Measurements from ENCODE around the gene NR2F2.

Gene NR2F2

DNA sequence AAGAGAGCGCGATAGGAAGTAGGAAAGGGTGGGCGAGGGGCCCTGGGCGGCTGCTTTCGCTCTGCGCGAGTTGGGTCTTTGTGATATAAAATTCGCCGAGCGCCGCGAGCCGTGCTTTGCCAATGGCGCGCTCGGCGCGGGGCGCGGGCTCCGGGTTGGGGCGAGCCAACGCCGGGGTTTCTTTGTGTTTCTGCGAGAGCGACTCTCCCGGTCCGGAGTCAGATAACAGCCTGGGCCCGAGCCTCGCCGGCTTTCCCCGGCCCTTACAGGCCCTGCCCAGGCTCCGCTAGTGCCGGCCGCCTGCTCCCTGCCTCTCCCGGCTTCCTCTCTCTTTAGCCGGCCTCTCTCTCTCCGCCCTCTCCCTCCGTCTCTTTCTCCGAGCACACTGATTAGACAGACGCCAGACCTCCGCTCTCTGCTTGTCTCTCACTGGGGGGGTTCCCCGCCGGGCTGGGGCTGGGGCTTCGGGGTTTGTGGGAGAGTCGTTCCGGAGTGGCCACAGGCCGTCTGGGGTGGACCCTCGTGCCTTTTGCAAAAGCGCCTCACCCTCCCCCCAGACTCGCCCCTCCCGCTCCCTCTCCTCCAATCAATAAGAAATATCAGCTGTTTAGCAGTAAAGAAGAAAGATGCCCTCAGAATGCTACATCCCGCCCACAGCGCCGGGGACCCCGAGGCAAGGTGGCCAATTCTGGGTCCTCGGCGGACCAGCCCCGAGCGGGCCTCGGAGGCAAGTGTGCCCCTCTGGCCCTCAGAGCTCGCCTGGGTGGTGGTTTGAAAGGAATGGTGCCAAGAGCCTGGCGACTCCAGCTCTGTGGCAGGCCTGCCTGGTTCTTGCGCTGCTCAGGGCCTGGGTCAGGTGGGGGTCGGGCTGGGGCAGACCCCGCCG lies 2.9 kb downstream of the NR2F2 start:
- DNase-seq = peak in 1 of 2 experiments; percentile 26

DNA sequence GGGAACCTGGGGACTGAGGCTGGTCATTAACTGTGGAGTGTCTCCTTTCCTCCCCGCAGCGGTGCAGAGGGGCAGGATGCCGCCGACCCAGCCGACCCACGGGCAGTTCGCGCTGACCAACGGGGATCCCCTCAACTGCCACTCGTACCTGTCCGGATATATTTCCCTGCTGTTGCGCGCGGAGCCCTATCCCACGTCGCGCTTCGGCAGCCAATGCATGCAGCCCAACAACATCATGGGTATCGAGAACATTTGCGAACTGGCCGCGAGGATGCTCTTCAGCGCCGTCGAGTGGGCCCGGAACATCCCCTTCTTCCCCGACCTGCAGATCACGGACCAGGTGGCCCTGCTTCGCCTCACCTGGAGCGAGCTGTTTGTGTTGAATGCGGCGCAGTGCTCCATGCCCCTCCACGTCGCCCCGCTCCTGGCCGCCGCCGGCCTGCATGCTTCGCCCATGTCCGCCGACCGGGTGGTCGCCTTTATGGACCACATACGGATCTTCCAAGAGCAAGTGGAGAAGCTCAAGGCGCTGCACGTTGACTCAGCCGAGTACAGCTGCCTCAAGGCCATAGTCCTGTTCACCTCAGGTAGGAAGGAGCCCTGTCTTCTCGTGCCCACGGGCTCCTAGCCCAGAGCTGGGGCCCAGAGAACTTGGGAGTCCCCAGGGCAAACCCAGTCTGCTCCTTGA lies 3.7 kb downstream of the NR2F2 start:
- peak in 1 of 2 experiments; percentile 14 for DNase-seq

DNA sequence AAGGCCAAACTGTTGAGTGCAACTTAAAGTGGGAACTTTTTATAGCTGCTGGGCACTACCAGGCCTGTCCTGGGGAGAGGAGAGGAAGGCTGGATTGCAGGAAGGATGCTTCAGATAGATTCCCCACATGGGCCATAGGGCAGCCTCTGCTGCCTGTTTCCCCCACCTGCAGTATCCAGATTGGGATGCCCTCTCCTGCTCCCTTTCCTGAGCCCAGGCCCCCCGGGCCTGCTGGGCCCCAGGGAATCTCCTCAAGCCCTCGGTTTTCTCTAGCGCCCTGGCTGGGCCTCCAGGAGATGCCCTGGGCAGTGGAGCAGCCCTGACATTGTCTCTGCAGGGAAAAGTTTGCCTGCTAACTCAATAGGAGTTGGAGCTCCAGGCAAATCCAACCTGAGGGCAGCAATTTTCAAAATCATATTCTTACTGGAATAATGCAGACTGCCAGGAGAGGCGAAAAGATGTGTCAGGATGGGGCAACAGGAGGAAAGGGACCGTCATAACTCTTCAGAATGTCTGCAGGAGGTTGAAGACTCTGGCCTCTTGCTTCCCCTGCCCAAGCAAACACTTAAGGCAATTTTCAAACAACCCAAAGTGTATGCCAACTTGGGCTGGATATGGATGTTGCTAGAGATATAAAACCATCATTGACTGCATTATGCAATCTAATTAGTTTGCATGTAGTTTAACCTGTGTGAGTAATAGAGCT lies 4.4 kb downstream of the NR2F2 start:
- no peak for DNase-seq

DNA sequence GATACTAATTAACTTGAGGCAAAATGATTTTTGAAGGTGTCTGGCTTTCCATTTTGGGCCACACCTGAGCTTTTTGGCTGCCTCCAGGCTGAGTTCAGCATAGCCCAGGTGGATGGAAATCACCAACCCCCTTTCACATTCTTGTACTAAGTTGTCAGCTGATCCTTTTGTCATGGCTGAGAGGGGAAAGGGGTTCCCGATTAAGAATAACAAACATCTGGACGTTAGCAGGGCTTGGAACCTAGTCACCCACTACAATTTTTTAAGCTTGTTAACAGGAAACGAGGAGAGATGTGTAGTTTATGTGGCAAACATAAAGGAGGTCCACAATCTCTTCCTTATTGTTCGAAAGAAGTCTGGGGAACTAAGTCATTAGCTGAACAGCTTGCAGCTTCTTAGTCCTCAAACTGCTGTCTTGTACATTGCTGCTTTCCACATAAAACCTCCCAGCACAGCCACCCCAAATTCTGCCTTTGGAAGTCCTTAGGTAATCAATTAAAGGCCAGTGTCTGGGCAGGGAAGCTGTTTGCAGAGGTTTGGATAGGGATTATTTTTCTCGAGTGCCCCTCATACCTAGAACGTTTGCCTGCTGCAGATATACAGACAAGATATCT lies 5.0 kb downstream of the NR2F2 start:
- DNase-seq = no peak

DNA sequence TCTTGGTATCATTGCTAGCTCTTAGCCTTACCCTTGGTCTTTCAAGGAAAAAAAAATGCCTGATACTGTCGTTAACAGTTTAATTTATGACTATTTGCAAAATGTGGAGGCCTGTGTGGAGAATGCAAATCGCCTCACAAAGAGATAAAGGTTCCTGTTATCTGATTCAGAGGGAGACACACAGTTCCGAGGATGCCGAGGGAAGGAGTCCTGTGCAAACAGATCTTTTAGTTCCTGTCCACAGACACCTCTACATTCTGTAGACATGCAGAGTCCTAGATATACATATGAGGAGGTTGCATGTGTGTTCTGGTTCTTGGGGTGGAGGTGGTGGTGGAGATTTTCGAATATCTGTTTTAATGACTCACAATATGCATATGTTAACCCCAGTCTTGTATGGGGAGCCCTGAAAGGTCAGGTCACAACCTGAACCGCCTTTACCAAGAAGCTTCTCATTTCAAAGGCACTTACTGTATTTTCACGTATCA lies 5.7 kb downstream of the NR2F2 start:
- DNase-seq = no peak

DNA sequence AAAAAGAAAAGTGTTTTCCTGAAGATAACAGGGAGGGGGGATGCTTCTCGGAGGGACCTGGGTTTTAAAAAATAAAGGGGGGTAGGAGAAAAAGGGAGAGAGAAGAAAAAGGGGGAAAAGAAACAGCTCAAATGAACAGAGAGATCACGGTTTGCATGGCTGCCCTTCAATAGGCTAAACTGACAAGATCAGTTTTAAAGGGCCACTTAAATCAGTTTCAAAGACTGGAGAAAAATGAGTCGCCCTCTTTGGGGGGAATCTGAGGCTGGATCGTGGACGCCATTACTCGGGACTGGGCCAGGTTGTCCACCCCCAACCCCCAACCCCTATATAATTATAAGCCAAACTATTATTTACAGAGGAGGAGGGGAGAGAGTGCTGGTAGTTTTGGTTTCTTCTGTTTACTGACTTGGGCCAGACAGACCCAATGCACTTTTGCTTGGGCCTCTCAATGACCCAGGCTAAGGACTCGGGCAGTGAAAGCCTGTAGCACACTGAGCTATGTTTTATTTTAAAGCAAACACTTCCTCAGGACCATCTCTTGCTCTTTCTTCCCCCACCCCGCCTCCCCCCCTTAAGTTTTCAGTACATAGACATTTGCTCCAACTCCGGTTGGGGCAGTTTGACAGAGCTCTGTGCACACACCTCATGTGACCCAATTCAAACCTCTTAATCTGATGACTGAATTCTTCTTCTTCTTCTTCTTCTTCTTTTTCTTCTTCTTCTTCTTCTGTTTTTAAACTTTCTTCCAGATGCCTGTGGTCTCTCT lies 6.3 kb downstream of the NR2F2 start:
- DNase-seq = no peak

DNA sequence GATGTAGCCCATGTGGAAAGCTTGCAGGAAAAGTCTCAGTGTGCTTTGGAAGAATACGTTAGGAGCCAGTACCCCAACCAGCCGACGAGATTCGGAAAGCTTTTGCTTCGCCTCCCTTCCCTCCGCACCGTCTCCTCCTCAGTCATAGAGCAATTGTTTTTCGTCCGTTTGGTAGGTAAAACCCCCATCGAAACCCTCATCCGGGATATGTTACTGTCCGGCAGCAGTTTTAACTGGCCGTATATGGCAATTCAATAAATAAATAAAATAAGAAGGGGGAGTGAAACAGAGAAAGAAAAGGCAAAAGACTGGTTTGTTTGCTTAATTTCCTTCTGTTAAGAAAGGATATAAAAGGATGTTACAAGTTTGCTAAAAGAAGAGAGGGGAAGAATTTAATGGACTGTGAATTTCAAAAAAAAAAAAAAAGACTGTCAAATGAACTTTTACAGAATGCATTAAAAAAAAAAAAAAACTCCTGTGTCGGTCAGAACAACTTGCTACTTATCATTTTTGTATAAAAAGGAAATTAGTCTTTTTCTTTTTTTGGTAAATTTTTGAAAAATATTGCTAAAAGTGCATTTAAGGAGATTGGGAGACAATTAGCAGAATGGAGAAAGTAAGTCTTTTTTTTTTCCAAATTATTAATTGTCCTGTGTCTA lies 7.0 kb downstream of the NR2F2 start:
- DNase-seq = no peak

DNA sequence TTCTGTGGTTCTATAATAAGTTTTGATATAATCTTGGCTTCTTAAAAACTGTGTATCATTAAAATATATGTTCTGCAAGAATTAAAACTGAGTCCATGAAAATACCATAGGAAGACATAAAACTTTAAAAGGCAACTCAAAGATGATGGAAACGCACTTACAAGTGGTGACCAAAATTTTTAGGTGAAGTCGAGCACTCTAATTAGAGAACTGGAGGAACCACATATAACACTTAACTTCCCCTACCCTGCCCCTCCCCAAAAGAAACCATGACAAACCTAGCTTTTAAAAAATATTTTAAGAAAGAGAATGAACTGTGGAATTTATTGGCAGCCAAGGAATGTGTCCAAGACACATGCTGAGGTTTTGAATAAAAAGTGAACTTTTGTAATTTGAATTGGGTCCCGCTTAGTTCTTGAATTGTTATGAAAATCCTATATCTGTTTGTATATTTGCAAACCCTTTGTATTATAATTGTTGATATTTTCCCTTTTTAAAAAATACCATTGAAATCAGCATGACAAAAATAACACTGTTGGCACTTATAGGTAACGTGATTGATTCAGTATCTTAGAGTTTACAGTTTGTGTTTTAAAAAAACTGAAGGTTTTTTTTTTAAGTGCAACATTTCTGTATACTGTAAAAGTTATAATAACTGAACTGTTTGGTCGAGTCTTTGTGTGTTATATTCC lies 7.7 kb downstream of the NR2F2 start:
- no peak for DNase-seq

DNA sequence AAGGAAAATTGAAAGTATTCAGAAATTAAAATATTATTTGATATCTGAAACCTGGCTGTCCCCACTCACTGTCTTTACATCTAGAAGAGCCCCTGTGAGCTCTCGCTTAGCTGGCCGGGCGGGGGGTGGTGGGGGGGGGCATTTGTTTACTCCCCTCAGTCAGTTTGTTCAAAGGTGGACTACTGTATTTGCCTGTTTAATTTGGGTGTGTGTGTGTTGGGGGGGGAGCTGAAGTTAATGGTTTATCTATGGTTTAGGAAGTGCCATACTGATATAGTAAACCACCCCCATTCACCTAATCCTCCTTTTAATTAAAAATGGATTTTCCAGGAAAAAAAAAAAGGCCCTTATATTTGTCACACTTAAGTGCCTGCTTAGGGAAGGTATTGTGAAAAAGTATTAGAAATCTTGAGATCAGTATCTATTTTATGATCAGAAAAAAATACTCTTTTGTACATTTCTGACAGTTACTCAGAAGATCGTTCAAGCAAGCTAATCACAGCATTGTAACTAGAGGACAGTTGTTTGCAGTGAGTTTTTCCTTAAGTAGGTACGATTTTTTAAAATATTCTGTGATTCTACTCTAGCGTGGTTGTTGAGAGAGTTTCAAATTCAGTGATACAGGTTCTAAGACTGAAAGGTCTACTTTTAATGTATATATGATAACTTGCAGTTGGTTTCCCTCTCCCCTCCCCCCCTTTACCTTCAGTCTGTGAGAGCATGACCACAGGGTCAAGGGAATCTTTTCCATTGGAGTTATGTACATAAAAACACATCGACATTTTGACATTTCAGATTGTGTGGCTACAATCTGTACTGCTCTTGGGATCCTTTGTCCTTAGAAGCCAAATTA lies 8.5 kb downstream of the NR2F2 start:
- DNase-seq = no peak

DNA sequence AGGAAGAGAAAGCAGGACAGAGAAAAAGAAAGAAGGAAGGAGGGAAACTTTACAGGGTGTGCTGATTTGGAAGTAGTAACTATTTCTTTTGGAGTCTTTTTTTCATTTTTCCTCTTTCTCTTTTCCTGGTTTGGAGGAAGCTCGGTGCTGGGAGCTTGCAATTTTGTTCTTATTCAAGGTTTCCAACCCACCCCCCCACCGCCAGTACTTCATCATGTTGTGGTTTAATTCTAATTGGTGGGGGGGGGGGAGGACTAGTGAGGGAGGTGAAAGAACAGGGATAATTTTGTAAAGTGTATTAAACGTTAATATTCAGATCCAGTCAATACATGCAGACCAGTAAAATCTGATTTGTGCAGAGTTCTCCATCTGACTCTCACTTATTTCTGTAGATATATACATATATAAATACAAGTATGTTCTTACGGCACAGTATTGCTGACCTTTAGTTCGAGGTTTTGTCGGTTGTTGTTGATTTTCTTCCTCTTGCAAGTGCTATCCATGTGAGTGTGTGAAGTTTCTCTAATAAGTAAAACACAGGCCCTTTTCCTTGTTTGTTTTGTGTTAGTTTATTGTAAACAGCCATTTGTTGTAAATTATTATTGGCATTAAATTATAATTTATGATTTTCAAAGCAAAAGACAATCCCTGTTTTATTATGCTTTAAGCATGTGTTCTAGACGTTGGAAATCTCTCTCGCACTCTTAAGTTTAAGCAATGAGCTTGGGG lies 9.3 kb downstream of the NR2F2 start:
- no peak for DNase-seq

DNA sequence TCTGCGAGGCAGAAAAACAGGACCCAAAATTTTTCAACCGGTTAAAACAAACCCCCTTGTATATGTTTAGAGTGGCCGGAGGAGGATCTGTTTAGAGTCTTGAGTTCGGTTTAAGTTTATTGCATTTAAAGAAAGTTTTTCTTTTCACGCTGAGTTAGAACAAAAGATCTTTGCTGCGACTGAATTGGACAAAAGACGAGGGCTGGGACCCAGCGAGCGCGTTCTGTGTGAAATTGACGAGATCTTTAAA lies 9.8 kb downstream of the NR2F2 start:
- DNase-seq = no peak

DNA sequence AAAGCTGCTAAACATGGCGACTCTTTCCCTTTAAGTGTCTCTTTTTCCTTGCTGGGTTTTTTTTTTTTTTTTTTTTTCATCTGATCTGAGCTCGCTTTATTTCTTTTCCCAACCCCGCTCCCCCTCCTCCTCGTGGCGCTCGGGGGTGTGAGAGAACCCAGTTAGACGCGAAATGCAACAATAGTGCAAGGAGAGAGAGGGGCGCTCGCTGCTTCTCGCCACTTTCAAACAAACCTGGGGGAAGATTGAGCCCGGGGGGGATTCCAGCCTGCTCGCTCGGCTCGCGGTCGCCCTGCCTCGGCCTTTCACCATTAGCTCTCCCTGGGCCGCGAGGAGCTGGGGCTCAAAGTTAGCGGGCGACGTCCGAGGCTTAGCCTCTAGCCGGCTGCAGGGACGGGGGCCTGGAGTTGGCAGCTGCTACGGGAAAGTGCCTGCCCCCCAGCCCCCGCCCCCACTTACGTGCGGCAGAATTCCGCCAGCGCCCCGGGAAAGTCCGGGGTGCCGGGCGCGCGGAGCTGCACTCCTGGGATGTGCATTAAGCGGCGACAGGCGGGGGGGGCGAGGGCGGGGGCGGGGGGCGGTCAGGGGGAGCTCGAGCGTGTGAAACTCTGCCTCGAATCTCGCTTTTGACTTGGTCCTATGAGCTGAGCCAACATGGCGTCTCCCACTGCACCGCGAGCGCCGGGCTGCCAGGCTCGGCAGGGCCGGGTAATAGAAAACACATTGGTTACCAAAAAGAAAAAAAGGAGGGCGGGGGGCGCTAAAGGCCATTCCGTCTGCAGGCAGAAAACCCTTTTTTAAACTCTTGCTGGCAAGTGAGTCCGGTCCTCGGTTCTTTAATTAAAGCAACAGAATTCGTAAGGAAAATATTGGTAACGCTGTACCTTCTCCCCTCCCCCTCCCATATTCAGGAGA lies 10.4 kb downstream of the NR2F2 start:
- DNase-seq = peak; percentile 13

DNA sequence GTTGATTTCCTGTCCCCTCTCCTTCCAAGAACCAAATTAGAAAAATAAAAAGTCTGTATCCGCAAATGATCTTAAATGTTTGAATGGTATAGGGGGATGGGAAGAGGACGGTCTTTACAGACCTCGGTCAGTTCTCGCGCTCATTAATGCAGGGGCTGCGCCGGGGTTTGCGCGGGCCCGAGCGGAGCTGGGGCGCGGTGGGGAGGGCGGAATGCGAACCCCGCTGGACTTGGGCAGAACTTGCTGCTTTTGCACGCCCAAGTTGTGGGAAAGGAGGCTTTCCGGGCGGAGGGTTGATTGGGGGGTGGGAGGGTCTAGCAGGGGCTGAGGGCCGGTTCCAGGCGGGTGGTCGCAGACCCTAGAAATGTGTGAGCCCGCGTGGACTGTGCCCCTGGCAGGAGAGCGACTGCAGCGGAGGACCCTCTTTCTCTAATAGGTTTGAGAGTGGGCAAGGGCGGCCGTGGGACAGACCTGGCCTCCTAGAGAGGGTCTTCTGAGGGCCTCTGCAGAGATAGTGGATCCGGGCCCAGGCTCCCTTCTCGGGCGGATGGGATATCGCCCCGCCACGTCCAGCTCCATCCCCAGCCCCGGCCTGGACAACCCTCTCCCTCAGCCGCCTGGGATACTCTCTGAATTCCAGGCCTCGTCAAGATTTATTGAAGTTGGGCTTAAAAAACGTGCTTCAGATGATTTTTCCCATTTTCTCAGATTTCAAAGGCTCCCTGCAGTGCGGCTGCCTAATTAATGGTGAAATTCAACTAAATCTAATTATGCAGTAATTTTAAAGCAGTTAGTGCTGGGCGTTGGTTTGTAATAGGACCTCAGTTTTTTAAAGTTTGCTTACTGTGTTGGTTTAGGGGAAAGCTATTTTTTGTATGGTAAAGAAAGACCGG lies 11.3 kb downstream of the NR2F2 start:
- peak in 1 of 2 experiments; percentile 13 for DNase-seq

DNA sequence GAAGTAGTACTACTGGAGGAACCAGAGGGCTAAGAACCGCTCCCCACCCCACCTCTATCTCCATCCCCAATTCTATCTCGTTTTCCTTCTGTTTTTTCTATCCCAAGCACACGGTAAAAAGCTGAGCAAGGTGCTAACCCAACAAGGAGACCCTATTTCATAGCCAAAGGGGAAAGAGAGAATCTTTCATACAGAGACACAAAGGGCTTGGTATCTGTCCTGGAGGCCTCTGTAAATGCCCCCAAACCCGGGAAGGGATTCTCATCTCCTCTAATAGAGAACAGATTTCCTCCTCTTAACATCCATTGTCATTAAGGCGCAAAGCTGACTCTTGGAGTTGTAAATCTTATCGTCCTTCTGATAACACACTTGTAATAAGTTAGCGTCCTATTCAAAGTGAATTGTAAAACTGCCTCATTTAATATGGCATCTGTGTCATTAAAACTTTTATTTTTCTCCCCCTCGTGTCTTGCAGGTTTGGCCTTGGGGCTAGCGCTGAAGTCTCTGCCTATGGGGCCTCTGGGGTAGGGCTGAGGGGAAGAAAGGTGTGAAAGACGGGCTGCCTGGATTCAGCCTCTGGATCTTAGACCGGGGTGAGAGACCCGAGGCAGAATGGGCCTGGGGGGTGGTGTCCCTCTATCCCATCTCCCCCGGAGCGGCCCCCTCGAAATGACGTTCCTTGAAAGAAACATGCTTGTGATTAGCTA lies 12.1 kb downstream of the NR2F2 start:
- peak; percentile 10 to 17 for DNase-seq

DNA sequence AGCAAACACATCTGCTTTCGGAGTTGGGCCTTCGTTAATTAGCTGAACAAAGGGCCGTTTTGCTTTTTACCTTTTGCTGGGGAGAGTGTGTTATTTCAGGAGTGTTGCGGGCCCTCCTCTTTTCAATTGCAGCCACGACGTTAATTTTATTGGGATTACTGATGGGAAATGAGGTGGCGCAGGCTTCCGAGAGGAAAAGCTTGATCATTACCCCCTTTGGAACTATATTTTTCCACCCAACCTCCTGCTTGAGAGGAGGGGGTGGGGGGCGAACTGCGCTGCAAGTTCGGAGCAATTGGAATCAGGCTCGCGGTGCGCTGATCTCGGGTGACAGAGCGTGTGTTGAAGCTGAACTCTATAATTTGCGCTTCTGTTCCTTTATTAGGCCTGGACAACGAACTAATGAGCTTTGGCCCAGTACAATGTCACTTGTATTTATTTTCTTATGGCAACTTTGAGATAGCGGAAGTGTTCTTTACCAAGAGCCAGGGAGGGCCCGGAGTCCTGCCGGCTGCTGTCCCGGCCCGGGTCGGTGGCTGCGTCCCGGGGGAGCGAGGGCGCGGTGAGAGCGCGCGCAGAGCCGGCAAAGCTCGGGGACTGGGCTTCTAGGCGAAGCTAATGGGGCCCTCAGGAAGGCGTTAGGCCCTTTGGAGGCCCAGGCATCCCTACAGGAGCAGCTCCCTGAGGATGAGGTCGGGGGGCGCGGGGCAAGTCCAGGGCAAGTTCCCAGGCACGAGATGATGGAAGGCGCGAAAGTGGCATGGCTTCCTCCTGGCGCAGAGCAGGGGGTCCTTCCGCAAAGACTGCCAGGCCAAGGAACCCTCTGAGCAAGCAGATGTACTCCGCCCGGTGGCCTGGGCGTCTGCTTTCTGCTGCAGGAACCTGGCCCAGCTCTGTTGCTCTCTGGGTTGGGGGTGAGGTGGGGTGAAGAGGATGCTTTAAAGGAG lies 12.9 kb downstream of the NR2F2 start:
- peak; percentile 15 to 17 for DNase-seq
